ENCODE measurements around the gene NAA80. TPM values are rescaled to one million over a fixed set of nuclear protein-coding genes. Genes with fewer than 3 reads are reported as not detected.

Gene NAA80, protein sequence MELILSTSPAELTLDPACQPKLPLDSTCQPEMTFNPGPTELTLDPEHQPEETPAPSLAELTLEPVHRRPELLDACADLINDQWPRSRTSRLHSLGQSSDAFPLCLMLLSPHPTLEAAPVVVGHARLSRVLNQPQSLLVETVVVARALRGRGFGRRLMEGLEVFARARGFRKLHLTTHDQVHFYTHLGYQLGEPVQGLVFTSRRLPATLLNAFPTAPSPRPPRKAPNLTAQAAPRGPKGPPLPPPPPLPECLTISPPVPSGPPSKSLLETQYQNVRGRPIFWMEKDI
- 5.5 TPM for total RNA-seq

DNA sequence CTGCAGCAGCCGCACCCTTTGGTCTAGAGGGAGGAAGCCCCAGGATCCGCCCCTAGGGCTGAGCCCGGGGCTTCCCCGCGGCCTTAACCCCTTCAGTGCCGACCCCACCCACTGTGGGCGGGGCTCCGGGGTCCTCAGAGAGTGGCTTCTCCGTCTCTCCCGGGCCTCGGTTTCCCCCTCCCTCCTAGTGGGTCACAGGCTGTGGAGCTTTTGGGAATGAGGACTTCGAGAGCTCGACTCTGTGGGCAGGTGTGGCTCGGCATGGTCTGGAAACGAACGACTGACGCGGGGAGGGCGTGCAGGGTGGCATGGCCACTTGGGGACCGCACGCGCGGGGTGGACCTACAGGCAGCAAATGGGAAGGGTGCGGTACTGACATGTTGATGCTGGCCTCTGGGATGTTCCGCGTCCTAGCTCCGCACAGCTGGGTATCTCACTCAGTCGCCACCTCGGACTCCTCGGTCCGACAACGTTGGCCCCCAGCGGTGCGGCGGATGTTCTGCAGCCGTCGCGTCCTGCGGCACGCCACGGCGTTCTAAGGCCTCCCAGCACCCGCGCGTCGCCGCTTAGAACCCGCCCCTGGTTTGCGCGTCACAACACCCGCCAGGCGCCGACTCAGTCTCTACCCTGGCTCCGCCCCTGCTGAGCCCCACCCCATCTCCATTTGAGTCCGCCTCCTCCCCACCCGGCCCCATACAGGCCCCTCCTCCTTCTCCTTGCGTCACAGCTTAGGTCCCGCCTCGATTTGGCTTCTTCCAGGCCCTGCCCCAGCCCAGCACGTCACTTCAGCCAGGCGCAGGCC is at the start of gene NAA80, which contains the start of gene HYAL3:
Gene NAA80 (minus strand): TSS at position 570 of the 802 bp plus-strand sequence. CDS start 1,942 bp downstream, outside the sequence.
Gene HYAL3 (minus strand): TSS at position 570 of the 802 bp plus-strand sequence. CDS start 3,803 bp downstream, outside the sequence.

DNA sequence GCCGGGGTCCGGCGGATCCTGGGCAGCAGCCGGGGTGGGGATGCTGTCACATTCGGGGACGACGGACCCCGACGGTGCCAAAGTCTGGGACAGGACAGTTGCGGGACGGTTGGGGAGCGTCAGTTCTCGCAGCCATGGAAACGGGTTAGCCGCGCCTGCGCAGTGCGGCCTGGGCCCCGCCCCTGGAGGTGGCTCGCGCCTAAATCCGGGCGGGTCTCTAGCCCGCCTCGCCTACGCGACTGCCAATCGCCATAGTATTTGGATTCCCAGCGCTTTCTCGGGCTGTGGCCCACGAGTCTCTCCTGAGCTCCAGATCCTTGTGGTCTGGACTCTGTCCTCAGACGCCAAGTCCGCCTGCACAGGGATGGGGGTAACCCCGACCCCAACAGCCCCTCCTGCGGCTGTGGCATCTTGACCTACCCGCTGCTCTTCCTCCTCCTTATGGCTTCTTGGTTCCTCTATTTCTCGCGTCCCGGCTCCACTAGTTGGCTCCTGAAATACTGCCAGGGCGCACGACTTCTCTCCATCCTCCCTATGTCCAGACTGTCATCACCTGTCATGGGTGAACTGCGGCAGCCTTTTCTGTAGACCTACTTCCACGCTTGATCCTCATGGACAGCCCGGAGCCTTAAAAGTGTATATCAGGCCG is 46.5 kb upstream of the NAA80 start, which contains the start of gene ZMYND10:
Gene ZMYND10 (minus strand): TSS at position 147 of the 649 bp plus-strand sequence. CDS start 153 bp downstream, outside the sequence.

GRCh38 chr3:50340448-50341329 is 41.5 kb upstream of the NAA80 start, which contains the start of gene RASSF1:
TSS of gene RASSF1 (minus strand) at chr3:50340836. CDS start at chr3:50340805, 31 bp downstream.

DNA sequence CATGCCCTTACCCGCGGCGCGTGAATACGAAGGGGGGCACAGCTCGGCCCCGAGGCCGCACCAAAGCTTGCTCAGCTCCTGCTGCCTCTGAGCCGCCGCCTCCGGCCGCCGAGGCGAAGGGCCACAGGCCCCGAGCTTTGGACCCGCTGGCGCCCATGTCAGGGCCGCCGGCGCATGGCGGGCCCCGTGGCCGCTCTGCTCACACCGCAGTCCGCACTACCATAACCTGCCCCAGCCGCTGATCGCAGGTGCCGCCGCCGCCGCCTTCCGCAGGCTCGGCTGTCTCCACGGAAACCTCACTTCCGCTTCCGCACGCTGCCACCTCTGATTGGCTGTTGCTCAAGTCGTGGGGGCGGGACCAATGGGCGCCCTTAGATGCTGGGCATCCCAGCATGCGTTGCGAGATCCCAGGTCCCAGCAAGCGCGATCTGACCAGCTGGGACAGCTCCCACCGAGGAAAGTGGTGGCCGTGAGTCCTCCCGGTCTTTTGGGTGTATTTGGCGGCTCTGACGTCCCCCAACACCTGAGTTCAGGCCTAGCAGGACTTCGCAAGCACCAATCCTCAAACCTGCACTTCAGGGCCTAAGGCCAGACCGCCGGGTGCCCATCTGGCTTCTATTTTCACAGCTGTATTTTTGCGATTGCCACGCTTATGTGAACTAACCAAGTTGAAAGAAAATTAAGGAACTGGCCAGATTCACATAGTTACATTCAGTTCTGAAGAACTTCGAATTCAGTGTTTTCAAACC is 28.9 kb upstream of the NAA80 start, which contains the start of gene TUSC2:
Gene TUSC2 (minus strand): TSS at position 281 of the 749 bp plus-strand sequence. CDS start 124 bp downstream, at position 157.

GRCh38 chr3:50322386-50323091 is 23.3 kb upstream of the NAA80 start, which contains the start of gene HYAL2:
TSS of gene HYAL2 (minus strand) at chr3:50322745. CDS start at chr3:50320489, 2,256 bp downstream.

DNA sequence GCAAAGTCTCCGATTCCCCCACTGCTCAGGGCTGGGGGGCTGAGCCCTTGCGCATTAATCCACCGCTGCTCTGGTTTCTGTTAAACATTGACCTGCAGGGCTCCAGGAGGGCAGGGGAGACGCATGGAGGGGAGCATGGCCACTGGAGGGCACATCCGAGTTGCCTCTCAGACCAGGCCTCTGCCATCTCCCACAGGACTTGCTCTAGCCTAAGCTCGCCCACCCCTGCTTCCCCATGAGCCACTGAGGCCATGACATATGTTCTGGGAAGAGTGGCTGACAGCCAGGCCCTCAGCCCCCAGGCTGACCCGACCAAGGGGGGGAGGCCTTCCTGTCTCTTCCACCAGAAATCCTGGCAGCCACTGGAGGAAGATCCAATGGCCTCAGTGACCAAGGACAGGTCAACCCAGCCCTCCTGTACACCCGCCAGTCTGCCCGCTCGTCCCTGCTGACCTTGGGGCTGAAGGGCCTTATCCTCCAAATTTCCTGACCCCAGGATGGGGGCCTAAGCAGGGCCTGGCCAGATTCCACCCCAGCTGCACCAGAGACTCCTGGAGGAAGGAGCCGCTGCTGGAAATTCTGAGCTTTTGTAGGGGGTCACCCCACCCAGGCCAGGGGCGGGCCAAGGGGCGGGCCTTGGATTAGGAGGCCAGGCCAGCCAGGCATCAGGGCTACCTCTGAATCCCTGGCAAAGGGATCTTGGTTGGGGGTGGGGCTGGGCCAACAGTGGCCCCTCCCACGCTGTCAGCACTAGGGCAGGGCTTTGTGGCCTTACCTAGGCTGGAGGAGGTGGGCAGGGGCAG is 4.0 kb upstream of the NAA80 start, which contains the start of gene HYAL1:
Gene HYAL1 (minus strand): TSS at position 562 of the 803 bp plus-strand sequence. CDS start 618 bp downstream, outside the sequence.

DNA sequence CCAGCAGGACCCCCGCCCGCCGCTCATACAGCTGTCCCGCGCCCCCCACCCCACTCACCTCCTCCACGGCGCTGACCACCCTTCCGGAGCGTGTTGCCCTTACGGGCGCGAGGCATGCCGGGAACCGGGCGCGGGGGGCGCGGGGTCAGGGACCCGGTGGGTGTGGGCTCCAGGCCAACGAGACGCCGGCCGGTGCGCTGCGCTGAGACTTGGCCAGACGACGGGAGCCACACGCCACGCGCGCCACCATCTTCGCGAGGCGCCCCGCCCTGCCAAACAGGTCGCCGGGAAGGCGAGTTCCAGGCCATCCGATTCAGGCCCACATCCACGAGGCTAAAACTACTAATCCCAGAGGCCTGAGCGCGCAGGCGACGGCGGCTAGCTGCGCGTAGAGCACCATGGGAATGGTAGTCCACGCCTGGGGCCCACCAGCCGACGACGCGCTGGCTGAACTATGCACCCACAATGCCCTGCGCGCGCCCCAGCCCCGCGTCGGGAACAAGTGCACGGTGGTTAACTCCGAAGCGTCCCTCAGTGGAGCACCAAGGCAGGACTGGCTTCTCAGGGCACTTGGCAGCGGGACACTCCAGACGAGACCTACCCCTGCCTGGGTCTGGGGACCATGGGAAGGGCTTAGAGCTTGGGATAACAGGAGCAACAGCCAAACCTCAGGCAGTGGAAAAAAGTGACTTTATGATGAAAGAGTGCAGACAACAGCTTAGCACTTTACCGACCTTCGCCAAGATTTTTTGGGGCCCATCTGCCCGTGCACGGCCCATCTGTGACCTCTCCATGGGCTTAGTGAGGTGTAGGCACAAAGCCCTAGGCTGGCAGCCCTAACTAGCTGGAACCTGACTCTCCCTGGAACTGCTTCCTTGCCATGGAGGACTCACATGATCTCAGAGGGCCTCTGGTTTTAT is 6.8 kb downstream of the NAA80 start, which contains the start of gene IFRD2:
Gene IFRD2 (minus strand): TSS at position 271 of the 920 bp plus-strand sequence. CDS start 155 bp downstream, at position 116.

GRCh38 chr3:50278880-50279224 is 20.4 kb downstream of the NAA80 start, which contains the start of gene LSMEM2:
TSS of gene LSMEM2 (plus strand) at chr3:50279087. CDS start at chr3:50279114, 27 bp downstream.

DNA sequence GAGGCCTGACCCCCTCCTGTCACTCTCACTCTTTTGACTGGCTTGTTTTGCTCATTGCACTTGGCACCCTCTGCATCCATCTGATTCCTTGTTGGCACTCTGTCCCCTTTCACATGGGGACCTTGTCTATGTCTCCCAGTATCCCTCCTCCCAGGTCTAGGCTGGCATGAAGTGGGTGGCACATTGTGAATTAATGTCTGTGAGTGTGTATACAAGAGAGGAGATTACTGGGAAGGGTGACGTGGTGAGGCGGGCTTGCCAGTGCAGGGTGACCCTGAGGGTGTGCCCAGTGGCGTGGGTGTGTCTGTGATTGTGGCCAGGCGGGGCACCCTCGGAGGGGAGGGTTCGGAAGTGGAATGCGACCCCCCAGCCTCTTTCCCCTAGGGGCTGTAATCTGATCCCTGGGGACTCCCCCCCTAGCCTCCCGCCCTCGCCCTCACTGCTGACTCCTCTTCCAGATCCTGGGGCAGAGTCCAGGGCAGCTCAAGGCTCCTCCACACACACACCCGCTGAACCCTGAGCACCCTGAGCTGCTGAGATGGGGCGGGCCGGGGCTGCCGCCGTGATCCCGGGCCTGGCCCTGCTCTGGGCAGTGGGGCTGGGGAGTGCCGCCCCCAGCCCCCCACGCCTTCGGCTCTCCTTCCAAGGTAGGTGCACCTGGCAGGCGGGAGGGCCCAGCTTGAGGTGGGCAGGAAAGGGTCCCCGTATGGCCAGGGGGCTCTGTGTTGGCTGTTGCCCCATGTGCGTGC is 30.3 kb downstream of the NAA80 start, which contains the start of gene SEMA3B:
Gene SEMA3B (plus strand): TSS at position 445 of the 749 bp plus-strand sequence. CDS start 94 bp downstream, at position 539.

Other genes with a start within 250 kb of the NAA80 start
- 245 TPM for gene RBM5, start 210.5 kb downstream of the NAA80 start, total RNA-seq
- 7.8 TPM for gene SEMA3F, start 144.1 kb downstream of the NAA80 start, total RNA-seq
- gene GNAT1, start 107.8 kb downstream of the NAA80 start, total RNA-seq, result not detected
- 6.5 TPM for gene SLC38A3, start 94.1 kb downstream of the NAA80 start, total RNA-seq
- gene GNAI2, start 63.2 kb downstream of the NAA80 start, total RNA-seq, result 108 TPM
- gene SEMA3B, start 30.3 kb downstream of the NAA80 start, total RNA-seq, result 2.8 TPM
- gene LSMEM2, start 20.3 kb downstream of the NAA80 start, total RNA-seq, result 1.2 TPM
- gene IFRD2, start 7.0 kb downstream of the NAA80 start, total RNA-seq, result 18.5 TPM
- 9.7 TPM for gene HYAL3, start within 50 bp of the NAA80 start, total RNA-seq
- gene HYAL1, start 4.2 kb upstream of the NAA80 start, total RNA-seq, result 0.69 TPM
- gene HYAL2, start 23.3 kb upstream of the NAA80 start, total RNA-seq, result 30.0 TPM
- gene TUSC2, start 28.8 kb upstream of the NAA80 start, total RNA-seq, result 23.8 TPM
- gene RASSF1, start 41.4 kb upstream of the NAA80 start, total RNA-seq, result 12.2 TPM
- 23.8 TPM for gene ZMYND10, start 46.3 kb upstream of the NAA80 start, total RNA-seq
- gene NPRL2, start 51.4 kb upstream of the NAA80 start, total RNA-seq, result 30.4 TPM
- 15.2 TPM for gene CYB561D2, start 51.5 kb upstream of the NAA80 start, total RNA-seq
- 21.0 TPM for gene TMEM115, start 60.1 kb upstream of the NAA80 start, total RNA-seq
- gene CACNA2D2, start 204.2 kb upstream of the NAA80 start, total RNA-seq, result 25.4 TPM

Measured in diencephalon (tissue), 1 donor.